ENCODE measurements around the gene CYP8B1. TPM values are rescaled to one million over a fixed set of nuclear protein-coding genes. Genes with fewer than 3 reads are reported as not detected.
"Not testable (repeated sequence)": the region's sequence is repeated elsewhere in the genome, so short reads cannot be mapped to it uniquely, and the experiment has no call there.

The CYP8B1 gene
- total and polyA plus RNA-seq, 7 experiments from 2014 or later, result not detected

DNA sequence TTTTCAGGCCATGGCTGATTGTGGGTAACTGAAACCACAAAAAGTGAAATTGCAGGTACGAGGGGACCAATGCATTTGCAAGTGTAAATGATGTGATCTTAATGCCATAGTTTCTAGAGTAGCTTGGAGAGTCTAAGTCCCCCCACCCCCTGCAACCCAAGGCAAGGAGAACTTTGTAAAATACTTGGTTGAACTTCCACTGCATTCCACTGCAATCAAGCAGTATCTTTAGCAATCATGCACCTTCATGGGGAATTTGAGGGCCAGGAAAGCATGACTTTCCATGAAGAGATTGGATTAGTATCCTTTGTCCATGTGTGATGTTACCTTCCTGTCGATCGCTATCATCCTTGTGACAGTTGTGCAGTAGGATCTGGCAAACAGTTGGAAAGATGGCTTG is 11.4 kb upstream of the CYP8B1 start:
- intact Hi-C loops (cut with micrococcal nuclease), result no loop called here

GRCh38 chr3:42886294-42886822 is 10.7 kb upstream of the CYP8B1 start:
- H3K9me3 Mint-ChIP-seq, result no peaks in the 10 kb centered on the region
- ATAC-seq, result no peak
- Histone ChIP-seq H3K4me3 (ENCODE audit: low read length) (no peak overlapping the region), H3K36me3 (ENCODE audit: control insufficient read depth in 2 of 3, insufficient read depth in 3 of 3, low read length in 3 of 3) (no peaks in the 10 kb centered on the region), H3K27me3 (ENCODE audit: control insufficient read depth in 2 of 2, insufficient read depth in 2 of 2, low read length in 2 of 2) (no peaks in the 10 kb centered on the region), H3K4me1 (ENCODE audit: control insufficient read depth in 2 of 2, insufficient read depth in 2 of 2, low read length in 2 of 2) (peaks cover 0 to 4% of the 10 kb centered on the region in 2 donors), H3K27ac (ENCODE audit: low read depth, low read length) (no peak overlapping the region), H3K9me3 (ENCODE audit: control insufficient read depth in 2 of 3, low read length in 3 of 3) (no peaks in the 10 kb centered on the region)
- ChIA-PET POLR2A (no interaction called here), CTCF (interaction anchor here (0.8 kb wide), 1 partner anchor 106 kb away, joined by 3 read pairs; no protein-coding TSS in a partner anchor)
- peaks cover 0 to 4% (median 0%) of the 10 kb centered on the region in 5 donors for H3K36me3 Mint-ChIP-seq
- H3K27me3 Mint-ChIP-seq, result peaks cover 6 to 27% (median 15%) of the 10 kb centered on the region in 5 donors
- intact Hi-C loops (cut with micrococcal nuclease), result no loop called here
- no peak overlapping the region for H3K4me3 Mint-ChIP-seq
- no peak overlapping the region for H3K27ac Mint-ChIP-seq
- H3K4me1 Mint-ChIP-seq, result peaks cover 2 to 5% (median 4%) of the 10 kb centered on the region in 7 donors
- no peak for DNase-seq

More for the DNA sequence above, 11.4 kb upstream of the CYP8B1 start:
- Mint-ChIP-seq H3K4me3 (no peak overlapping the region), H3K4me1 (peaks cover 0 to 3% (median 0%) of the 10 kb centered on the region in 7 donors), H3K27me3 (peaks cover 6 to 32% (median 17%) of the 10 kb centered on the region in 5 donors), H3K36me3 (peaks cover 0 to 4% (median 0%) of the 10 kb centered on the region in 5 donors), H3K27ac (peak overlapping the region in 1 of 9 donors; percentile 4), H3K9me3 (no peaks in the 10 kb centered on the region)
- ChIA-PET POLR2A (no interaction called here), CTCF (no interaction called here)
- Histone ChIP-seq H3K36me3 (ENCODE audit: control insufficient read depth in 2 of 3, insufficient read depth in 3 of 3, low read length in 3 of 3) (no peaks in the 10 kb centered on the region), H3K9me3 (ENCODE audit: control insufficient read depth in 2 of 3, low read length in 3 of 3) (no peaks in the 10 kb centered on the region), H3K4me3 (ENCODE audit: low read length) (no peak overlapping the region), H3K27me3 (ENCODE audit: control insufficient read depth in 2 of 2, insufficient read depth in 2 of 2, low read length in 2 of 2) (no peaks in the 10 kb centered on the region), H3K27ac (ENCODE audit: low read depth, low read length) (no peak overlapping the region), H3K4me1 (ENCODE audit: control insufficient read depth in 2 of 2, insufficient read depth in 2 of 2, low read length in 2 of 2) (no peaks in the 10 kb centered on the region)
- no peak for DNase-seq
- no peak for ATAC-seq

GRCh38 chr3:42884324-42884723 is 8.6 kb upstream of the CYP8B1 start:
- H3K27me3 Mint-ChIP-seq, result peaks cover 6 to 19% (median 14%) of the 10 kb centered on the region in 5 donors
- POLR2A ChIA-PET, result no interaction called here
- no peak for ATAC-seq
- no peak for DNase-seq
- peaks cover 4 to 13% of the 10 kb centered on the region in 2 donors for H3K4me1 ChIP-seq (ENCODE audit: control insufficient read depth in 2 of 2, insufficient read depth in 2 of 2, low read length in 2 of 2)
- CTCF ChIA-PET, result no interaction called here
- no peak overlapping the region for H3K4me3 Mint-ChIP-seq
- no peaks in the 10 kb centered on the region for H3K9me3 Mint-ChIP-seq
- no peaks in the 10 kb centered on the region for H3K36me3 ChIP-seq (ENCODE audit: control insufficient read depth in 2 of 3, insufficient read depth in 3 of 3, low read length in 3 of 3)
- no peaks in the 10 kb centered on the region for H3K9me3 ChIP-seq (ENCODE audit: control insufficient read depth in 2 of 3, low read length in 3 of 3)
- intact Hi-C loops (cut with micrococcal nuclease), result loop anchor here (5.0 kb wide), 2 partner anchors 327 to 382 kb away; partner anchors contain the start of gene VIPR1 (in 1 of the 2)
- H3K27me3 ChIP-seq (ENCODE audit: control insufficient read depth in 2 of 2, insufficient read depth in 2 of 2, low read length in 2 of 2), result no peaks in the 10 kb centered on the region
- peaks cover 6 to 17% (median 15%) of the 10 kb centered on the region in 7 donors for H3K4me1 Mint-ChIP-seq
- no peak overlapping the region for H3K27ac Mint-ChIP-seq
- H3K36me3 Mint-ChIP-seq, result peaks cover 0 to 4% (median 0%) of the 10 kb centered on the region in 5 donors
- H3K27ac ChIP-seq (ENCODE audit: low read depth, low read length), result no peak overlapping the region
- no peak overlapping the region for H3K4me3 ChIP-seq (ENCODE audit: low read length)

- H3K27ac ChIP-seq (ENCODE audit: low read depth, low read length); POLR2A ChIA-PET; ATAC-seq; H3K27me3 ChIP-seq (ENCODE audit: control insufficient read depth in 2 of 2, insufficient read depth in 2 of 2, low read length in 2 of 2); H3K27ac Mint-ChIP-seq; DNase-seq; H3K9me3 Mint-ChIP-seq; H3K36me3 Mint-ChIP-seq; H3K36me3 ChIP-seq (ENCODE audit: control insufficient read depth in 2 of 3, insufficient read depth in 3 of 3, low read length in 3 of 3); H3K4me3 ChIP-seq (ENCODE audit: low read length); H3K9me3 ChIP-seq (ENCODE audit: control insufficient read depth in 2 of 3, low read length in 3 of 3): not testable (repeated sequence)
- CTCF ChIA-PET, result interaction anchor here (1.5 to 3.4 kb wide), 3 partner anchors 81 to 104 kb away, joined by 3 to 16 read pairs (median 5); no protein-coding TSS in a partner anchor
- H3K4me1 ChIP-seq (ENCODE audit: control insufficient read depth in 2 of 2, insufficient read depth in 2 of 2, low read length in 2 of 2), result peaks cover 4 to 13% of the 10 kb centered on the region in 2 donors
- intact Hi-C loops (cut with micrococcal nuclease), result loop anchor here (5.0 kb wide), 2 partner anchors 326 to 381 kb away; partner anchors contain the start of gene VIPR1 (in 1 of the 2)
- H3K27me3 Mint-ChIP-seq, result peaks cover 2 to 17% (median 7%) of the 10 kb centered on the region in 5 donors
- H3K4me3 Mint-ChIP-seq, result peak overlapping the region in 1 of 10 donors; percentile 41
- peaks cover 6 to 17% (median 15%) of the 10 kb centered on the region in 7 donors for H3K4me1 Mint-ChIP-seq
Observed at GRCh38 chr3:42883251-42883930, 7.7 kb upstream of the CYP8B1 start.

DNA sequence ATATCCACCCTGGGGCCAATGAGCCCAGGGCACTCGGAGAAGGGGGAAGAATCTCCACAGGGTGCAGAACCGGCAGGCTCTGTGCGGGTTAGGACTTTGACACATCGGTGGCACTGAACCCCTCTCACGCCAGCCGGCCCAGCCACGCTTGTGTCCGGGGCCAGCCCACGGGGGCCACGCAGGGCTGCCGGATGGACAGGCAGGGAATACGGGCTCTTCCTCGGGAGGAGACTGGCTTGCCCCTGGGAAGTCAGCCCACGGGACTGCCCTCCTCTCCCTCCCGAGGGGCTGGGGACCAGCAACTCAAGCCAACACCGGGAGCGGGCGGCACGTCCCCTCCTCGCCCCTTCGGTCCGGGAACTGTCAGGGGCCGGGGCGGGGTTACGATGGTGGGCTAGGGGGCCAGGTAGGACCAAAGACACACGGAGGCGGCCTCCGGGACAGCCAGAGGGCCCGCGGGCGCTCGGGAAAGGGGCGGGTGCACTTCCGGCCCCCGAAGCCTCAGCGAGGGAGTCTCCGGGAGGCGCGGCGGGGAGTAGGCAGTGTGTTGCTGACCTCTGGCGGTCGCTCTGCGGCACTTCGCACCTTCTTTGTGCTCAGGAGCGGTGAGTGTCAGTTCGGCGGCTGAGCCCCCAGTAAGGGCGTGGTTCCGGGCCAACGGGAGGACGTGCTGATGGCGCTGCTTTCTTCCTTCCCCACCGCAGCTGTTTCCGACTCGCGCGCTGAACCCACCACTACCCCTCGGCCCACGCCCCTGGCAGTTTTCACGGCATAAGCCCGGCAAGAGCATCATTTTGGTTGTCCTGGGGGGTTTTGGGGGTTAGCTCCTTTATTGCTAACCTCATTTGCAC is 5.1 kb upstream of the CYP8B1 start:
- H3K4me1 Mint-ChIP-seq, result peaks cover 6 to 17% (median 15%) of the 10 kb centered on the region in 7 donors
- POLR2A ChIA-PET, result no interaction called here
- no peaks in the 10 kb centered on the region for H3K9me3 ChIP-seq (ENCODE audit: control insufficient read depth in 2 of 3, low read length in 3 of 3)
- intact Hi-C loops (cut with micrococcal nuclease), result loop anchor here (1.0 to 5.0 kb wide), 11 partner anchors 42 to 438 kb away; partner anchors contain the start of genes HIGD1A (in 2 of the 2), VIPR1 (in 2 of the 2), CCDC13 (in 1 of the 2) and POMGNT2 (in 1 of the 2)
- CTCF ChIA-PET, result interaction anchor here (0.6 to 3.4 kb wide), 7 partner anchors 29 to 701 kb away, joined by 3 to 16 read pairs (median 4); no protein-coding TSS in a partner anchor
- H3K27me3 ChIP-seq (ENCODE audit: control insufficient read depth in 2 of 2, insufficient read depth in 2 of 2, low read length in 2 of 2), result no peaks in the 10 kb centered on the region
- no peaks in the 10 kb centered on the region for H3K36me3 ChIP-seq (ENCODE audit: control insufficient read depth in 2 of 3, insufficient read depth in 3 of 3, low read length in 3 of 3)
- H3K27ac ChIP-seq (ENCODE audit: low read depth, low read length), result peak overlapping the region; percentile 57
- ATAC-seq (peak; percentile 99), DNase-seq (peak; percentile 66 to 87 (median 83))
- H3K27me3 Mint-ChIP-seq, result peaks cover 0 to 25% (median 0%) of the 10 kb centered on the region in 5 donors
- H3K4me3 Mint-ChIP-seq, result peak overlapping the region; percentile 76 to 89 (median 85)
- peak overlapping the region; percentile 55 to 97 (median 82) for H3K27ac Mint-ChIP-seq
- peaks cover 0 to 1% (median 0%) of the 10 kb centered on the region in 11 donors for H3K9me3 Mint-ChIP-seq
- H3K4me1 ChIP-seq (ENCODE audit: control insufficient read depth in 2 of 2, insufficient read depth in 2 of 2, low read length in 2 of 2), result peaks cover 4 to 13% of the 10 kb centered on the region in 2 donors
- peak overlapping the region; percentile 64 for H3K4me3 ChIP-seq (ENCODE audit: low read length)
- no peaks in the 10 kb centered on the region for H3K36me3 Mint-ChIP-seq

DNA sequence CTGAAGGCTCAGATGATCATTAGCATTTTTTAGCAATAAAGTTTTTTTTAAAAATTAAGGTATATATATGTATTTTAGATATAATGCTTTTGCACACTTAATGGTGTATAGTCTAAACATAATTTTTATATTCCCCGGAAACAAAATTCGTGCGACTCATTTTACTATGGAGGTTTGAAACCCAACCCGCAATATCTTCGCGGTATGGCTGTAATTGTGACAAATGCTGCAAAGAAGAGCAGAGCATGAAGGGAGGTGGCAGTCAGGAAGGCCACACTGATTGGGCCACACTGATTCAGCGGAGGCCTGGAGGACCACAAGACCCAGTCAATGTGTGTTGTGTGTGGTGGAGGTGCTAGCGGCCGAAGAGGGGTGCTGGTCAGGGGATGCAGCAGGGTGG is 4.5 kb upstream of the CYP8B1 start:
- no peak for ATAC-seq
- Histone ChIP-seq H3K27me3 (ENCODE audit: control insufficient read depth in 2 of 2, insufficient read depth in 2 of 2, low read length in 2 of 2) (no peaks in the 10 kb centered on the region), H3K4me1 (ENCODE audit: control insufficient read depth in 2 of 2, insufficient read depth in 2 of 2, low read length in 2 of 2) (peaks cover 4 to 13% of the 10 kb centered on the region in 2 donors), H3K4me3 (ENCODE audit: low read length) (peak overlapping the region; percentile 64), H3K27ac (ENCODE audit: low read depth, low read length) (peak overlapping the region; percentile 57), H3K9me3 (ENCODE audit: control insufficient read depth in 2 of 3, low read length in 3 of 3) (no peaks in the 10 kb centered on the region), H3K36me3 (ENCODE audit: control insufficient read depth in 2 of 3, insufficient read depth in 3 of 3, low read length in 3 of 3) (no peaks in the 10 kb centered on the region)
- H3K9me3 Mint-ChIP-seq, result peaks cover 0 to 1% (median 0%) of the 10 kb centered on the region in 11 donors
- peak in 1 of 9 donors; percentile 5 for DNase-seq
- POLR2A ChIA-PET, result no interaction called here
- peaks cover 0 to 22% (median 0%) of the 10 kb centered on the region in 5 donors for H3K27me3 Mint-ChIP-seq
- CTCF ChIA-PET, result interaction anchor here (1.0 kb wide), 1 partner anchor 123 kb away, joined by 4 read pairs; no protein-coding TSS in a partner anchor
- peak overlapping the region; percentile 76 to 88 (median 82) for H3K4me3 Mint-ChIP-seq
- intact Hi-C loops (cut with micrococcal nuclease), result loop anchor here (2.0 to 5.0 kb wide), 5 partner anchors 41 to 378 kb away; partner anchors contain the start of genes VIPR1 (in 2 of the 2) and CCDC13 (in 1 of the 2)
- peak overlapping the region in 8 of 9 donors; percentile 26 to 94 (median 69) for H3K27ac Mint-ChIP-seq
- H3K36me3 Mint-ChIP-seq, result no peaks in the 10 kb centered on the region
- H3K4me1 Mint-ChIP-seq, result peaks cover 6 to 17% (median 15%) of the 10 kb centered on the region in 7 donors

Data from naive thymus-derived CD4-positive, alpha-beta T cell (primary cell).